Activated CD8-positive, alpha-beta T cell treated with anti-CD3 and anti-CD28 coated beads for 36 hours (primary cell): ENCODE results near the gene ARL6IP4. TPM values are rescaled to one million over a fixed set of nuclear protein-coding genes. Genes with fewer than 3 reads are reported as not detected.

Experiments
- ATAC-seq: fragments of 200-7000 bp; cut with Tn5 transposase; one replicate; pipeline ENCODE4 v1.10.0; 2021; ENCODE audit warnings: mild to moderate bottlenecking, moderate library complexity
- CTCF ChIA-PET: fragments of 350-600 bp; sonication (Branson Sonifier 250); formaldehyde crosslinking; loops from one replicate; lab custom pipeline; 2021; ENCODE audit warnings: antibody characterized with exemption; lab: Charles Lee
- POLR2A ChIA-PET: fragments of 350-600 bp; sonication (Branson Sonifier 250); formaldehyde crosslinking; loops from one replicate; lab custom pipeline; 2021; ENCODE audit warnings: antibody characterized with exemption; lab: Charles Lee
- DNase-seq: peaks from one replicate; pipeline ENCODE4 v3.0.0-alpha.2; 2020
- H3K27ac Mint-ChIP-seq: one replicate; pipeline ENCODE4 v1.8.0; 2021; ENCODE audit warnings: mild to moderate bottlenecking, mixed read lengths
- H3K27me3 Mint-ChIP-seq: one replicate; pipeline ENCODE4 v1.8.0; 2021; ENCODE audit warnings: mixed read lengths
- H3K36me3 Mint-ChIP-seq: one replicate; pipeline ENCODE4 v1.8.0; 2021; ENCODE audit warnings: low read depth, mixed read lengths
- H3K4me1 Mint-ChIP-seq: one replicate; pipeline ENCODE4 v1.8.0; 2021; ENCODE audit warnings: low read depth, mixed read lengths
- H3K4me3 Mint-ChIP-seq: one replicate; pipeline ENCODE4 v1.8.0; 2021; ENCODE audit warnings: mild to moderate bottlenecking, moderate library complexity, mixed read lengths
- H3K9me3 Mint-ChIP-seq: one replicate; pipeline ENCODE4 v1.8.0; 2021; ENCODE audit warnings: mixed read lengths
- intact Hi-C: fragments of 100-400 bp; cut with micrococcal nuclease; formaldehyde crosslinking; loops from one replicate; pipeline ENCODE4 v1.10.0; 2022
- total RNA-seq, 2 experiments: library from RNA; stranded (reverse); gene quantifications; one replicate each; pipeline ENCODE4 v1.2.3, GENCODE V29; 2021
- TF ChIP-seq, protein P1 (sequence below): fragments of 200-600 bp; IDR thresholded peaks from one replicate; pipeline ENCODE4 v1.8.0; 2022; ENCODE audit warnings: antibody characterized with exemption, mild to moderate bottlenecking

Gene ARL6IP4
- 100 to 1,000 TPM; 174 to 180 TPM for total RNA-seq

DNA sequence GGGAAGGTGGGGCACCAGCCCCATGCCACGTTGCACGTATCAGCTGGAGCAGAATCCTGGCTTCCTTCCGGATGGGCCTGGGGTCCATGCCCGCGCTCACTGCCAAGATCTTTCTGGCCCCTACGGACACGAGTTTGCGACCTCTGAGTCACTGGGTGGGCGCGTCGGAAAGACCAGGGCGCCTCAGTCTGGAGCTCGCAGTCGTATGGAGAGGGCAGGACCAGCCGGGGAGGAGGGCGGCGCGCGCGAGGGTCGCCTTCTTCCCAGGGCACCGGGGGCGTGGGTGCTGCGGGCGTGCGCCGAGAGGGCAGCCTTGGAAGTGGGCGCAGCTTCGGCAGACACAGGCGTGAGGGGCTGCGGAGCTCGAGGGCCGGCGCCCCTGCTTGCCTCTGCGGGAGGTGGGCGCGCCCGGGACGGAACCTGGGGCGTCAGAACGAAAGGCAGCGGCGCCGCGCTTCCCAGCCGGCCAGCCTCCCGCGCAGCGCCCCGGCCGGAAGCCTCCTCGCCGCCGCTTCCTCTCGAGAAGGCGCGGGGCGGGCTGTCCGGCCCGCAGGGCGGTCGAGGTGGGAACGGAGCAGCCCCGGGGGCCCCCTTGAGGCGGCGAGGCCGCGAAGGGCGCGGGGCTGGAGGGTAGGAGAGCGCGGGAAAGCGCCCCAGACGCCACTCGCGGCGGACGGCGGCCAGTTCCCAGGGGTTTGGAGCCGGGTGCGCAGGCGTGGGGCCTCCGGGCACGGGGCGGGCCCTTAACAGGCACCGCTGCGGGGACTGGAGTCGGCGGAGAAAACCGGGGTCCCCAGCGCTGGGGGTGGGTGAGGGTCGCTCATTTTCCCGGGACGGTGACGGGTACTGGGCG, at the start of gene ARL6IP4:
TSS of gene ARL6IP4 (plus strand) at position 499 of the 853 bp plus-strand sequence. CDS start 459 bp downstream, outside the sequence.
- H3K9me3 Mint-ChIP-seq = no peaks in the 10 kb centered on the region
- peaks cover 24% of the 10 kb centered on the region for H3K36me3 Mint-ChIP-seq
- TF ChIP-seq, protein P1, sequence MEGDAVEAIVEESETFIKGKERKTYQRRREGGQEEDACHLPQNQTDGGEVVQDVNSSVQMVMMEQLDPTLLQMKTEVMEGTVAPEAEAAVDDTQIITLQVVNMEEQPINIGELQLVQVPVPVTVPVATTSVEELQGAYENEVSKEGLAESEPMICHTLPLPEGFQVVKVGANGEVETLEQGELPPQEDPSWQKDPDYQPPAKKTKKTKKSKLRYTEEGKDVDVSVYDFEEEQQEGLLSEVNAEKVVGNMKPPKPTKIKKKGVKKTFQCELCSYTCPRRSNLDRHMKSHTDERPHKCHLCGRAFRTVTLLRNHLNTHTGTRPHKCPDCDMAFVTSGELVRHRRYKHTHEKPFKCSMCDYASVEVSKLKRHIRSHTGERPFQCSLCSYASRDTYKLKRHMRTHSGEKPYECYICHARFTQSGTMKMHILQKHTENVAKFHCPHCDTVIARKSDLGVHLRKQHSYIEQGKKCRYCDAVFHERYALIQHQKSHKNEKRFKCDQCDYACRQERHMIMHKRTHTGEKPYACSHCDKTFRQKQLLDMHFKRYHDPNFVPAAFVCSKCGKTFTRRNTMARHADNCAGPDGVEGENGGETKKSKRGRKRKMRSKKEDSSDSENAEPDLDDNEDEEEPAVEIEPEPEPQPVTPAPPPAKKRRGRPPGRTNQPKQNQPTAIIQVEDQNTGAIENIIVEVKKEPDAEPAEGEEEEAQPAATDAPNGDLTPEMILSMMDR = no peak
- H3K27me3 Mint-ChIP-seq = no peaks in the 10 kb centered on the region
- peak within 1 kb of the TSS; percentile 92 for H3K4me3 Mint-ChIP-seq
- intact Hi-C loops = no loop called here
- ChIA-PET POLR2A (interaction anchor here (0.6 to 1.3 kb wide), 5 partner anchors 11 to 211 kb away, joined by 3 to 4 read pairs (median 4); no protein-coding TSS in a partner anchor), CTCF (interaction anchor here (1.0 to 1.8 kb wide), 6 partner anchors 119 to 262 kb away, joined by 3 to 6 read pairs (median 4); no protein-coding TSS in a partner anchor)
- DNase-seq (peak; percentile 73), ATAC-seq (peak; percentile 74)
- H3K27ac Mint-ChIP-seq = peak within 1 kb of the TSS; percentile 93
- H3K4me1 Mint-ChIP-seq = peaks cover 56% of the 10 kb centered on the region

DNA sequence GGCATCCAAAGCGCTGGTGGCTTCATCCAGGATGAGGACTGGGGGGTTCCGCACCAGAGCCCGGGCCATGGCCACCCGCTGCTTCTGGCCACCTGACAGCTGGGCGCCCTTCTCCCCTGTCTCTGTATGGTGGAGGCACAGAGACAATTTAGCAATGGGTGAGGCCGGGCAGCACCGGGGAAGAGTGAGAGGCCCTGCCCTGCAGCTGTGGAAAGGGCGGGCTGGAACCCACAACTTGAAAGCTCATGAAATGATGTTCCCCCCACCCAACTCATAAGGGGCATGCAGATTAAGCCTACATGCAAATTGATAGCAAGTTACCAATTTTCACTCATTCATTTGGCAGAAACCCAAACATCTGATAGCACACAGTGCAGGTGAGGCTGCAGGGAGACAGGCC, 48.3 kb upstream of the ARL6IP4 start:
- TF ChIP-seq, protein P1 = no peak
- DNase-seq (no peak), ATAC-seq (no peak)
- Mint-ChIP-seq H3K36me3 (no peaks in the 10 kb centered on the region), H3K9me3 (no peaks in the 10 kb centered on the region), H3K27me3 (no peaks in the 10 kb centered on the region), H3K4me3 (no peak overlapping the region), H3K4me1 (peaks cover 6% of the 10 kb centered on the region), H3K27ac (no peak overlapping the region)
- POLR2A ChIA-PET = interaction anchor here (1.1 kb wide), 1 partner anchor 36 kb away, joined by 3 read pairs; no protein-coding TSS in a partner anchor
- CTCF ChIA-PET = no interaction called here
- intact Hi-C loops = no loop called here

GRCh38 chr12:122934722-122935121, 45.8 kb upstream of the ARL6IP4 start:
- Mint-ChIP-seq H3K27ac (no peak overlapping the region), H3K36me3 (no peaks in the 10 kb centered on the region), H3K9me3 (no peaks in the 10 kb centered on the region), H3K4me3 (no peak overlapping the region), H3K4me1 (no peaks in the 10 kb centered on the region), H3K27me3 (no peaks in the 10 kb centered on the region)
- intact Hi-C loops = no loop called here
- DNase-seq = no peak
- TF ChIP-seq, protein P1 = no peak
- ChIA-PET CTCF (no interaction called here), POLR2A (interaction anchor here (1.1 kb wide), 2 partner anchors 26 to 64 kb away, joined by 3 read pairs; no protein-coding TSS in a partner anchor)
- ATAC-seq = no peak

- intact Hi-C loops = no loop called here
- ATAC-seq (no peak), DNase-seq (no peak)
- CTCF ChIA-PET = no interaction called here
- TF ChIP-seq, protein P1 = no peak
- H3K36me3 Mint-ChIP-seq = no peaks in the 10 kb centered on the region
- H3K9me3 Mint-ChIP-seq = no peaks in the 10 kb centered on the region
- no peaks in the 10 kb centered on the region for H3K4me1 Mint-ChIP-seq
- H3K27me3 Mint-ChIP-seq = no peaks in the 10 kb centered on the region
- POLR2A ChIA-PET = no interaction called here
- H3K4me3 Mint-ChIP-seq = no peak overlapping the region
- H3K27ac Mint-ChIP-seq = no peak overlapping the region
Observed at GRCh38 chr12:122935318-122935717, 45.2 kb upstream of the ARL6IP4 start.

DNA sequence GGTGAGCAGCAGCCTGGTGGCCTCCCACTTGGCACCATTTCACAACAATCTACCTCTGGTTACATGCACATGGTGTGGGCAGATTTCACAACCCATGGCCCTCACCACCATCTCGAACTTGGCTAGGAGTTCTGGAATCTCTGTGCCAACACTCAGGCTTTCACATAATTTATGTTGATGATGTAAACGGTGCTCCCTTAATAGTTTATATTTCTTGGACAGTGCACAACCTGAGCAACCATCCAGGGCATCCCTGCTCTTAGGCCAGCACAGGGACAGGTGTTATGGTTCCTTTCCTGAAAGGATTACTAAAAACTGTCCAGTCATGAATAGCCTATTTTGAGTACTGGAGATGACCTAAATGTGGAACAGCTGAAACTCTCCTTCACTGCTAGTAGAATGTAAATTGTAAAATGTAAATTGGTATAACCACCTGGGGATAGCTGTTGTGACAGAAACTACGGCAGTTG, 42.8 kb upstream of the ARL6IP4 start:
- no peak for ATAC-seq
- Mint-ChIP-seq H3K4me3 (no peak overlapping the region), H3K27ac (no peak overlapping the region), H3K27me3 (no peaks in the 10 kb centered on the region), H3K9me3 (no peaks in the 10 kb centered on the region), H3K36me3 (no peaks in the 10 kb centered on the region), H3K4me1 (no peaks in the 10 kb centered on the region)
- TF ChIP-seq, protein P1 = no peak
- ChIA-PET POLR2A (no interaction called here), CTCF (no interaction called here)
- intact Hi-C loops = no loop called here
- no peak for DNase-seq
